ENCODE data around the gene LOXL1. TPM values are rescaled to one million over a fixed set of nuclear protein-coding genes. Genes with fewer than 3 reads are reported as not detected.
A peak's percentile ranks its signal among the peaks of the same experiment; 100 is the strongest.
"Not testable (repeated sequence)": the region's sequence is repeated elsewhere in the genome, so short reads cannot be mapped to it uniquely, and the experiment has no call there.

The LOXL1 gene
- total RNA-seq, 1 donor from 2014 or later, result 62.8 TPM

DNA sequence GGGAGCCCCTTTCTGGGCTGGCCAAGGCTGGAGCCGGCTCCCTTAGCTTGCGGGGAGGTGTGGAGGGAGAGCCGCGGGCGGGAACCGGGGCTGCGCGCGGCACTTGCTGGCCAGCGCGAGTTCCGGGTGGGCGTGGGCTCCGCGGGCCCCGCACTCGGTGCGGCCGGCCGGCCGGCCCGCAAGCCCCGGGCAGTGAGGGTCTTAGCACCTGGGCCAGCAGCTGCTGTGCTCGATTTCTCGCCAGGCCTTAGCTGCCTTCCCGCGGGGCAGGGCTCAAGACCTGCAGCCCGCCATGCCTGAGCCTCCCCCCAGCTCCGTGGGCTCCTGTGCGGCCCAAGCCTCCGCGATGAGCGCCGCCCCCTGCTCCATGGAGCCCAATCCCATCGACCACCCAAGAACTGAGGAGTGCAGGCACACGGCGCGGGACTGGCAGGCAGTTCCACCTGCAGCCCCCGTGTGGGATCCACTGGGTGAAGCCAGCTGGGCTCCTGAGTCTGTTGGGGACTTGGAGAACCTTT, 47.5 kb downstream of the LOXL1 start:
- DNase-seq (ENCODE audit: low read depth), result not testable (repeated sequence)

- DNase-seq (ENCODE audit: low read depth), result peak; percentile 60
Measured at GRCh38 chr15:73975440-73976125, 49.3 kb downstream of the LOXL1 start.

GRCh38 chr15:73978896-73979295, 52.6 kb downstream of the LOXL1 start:
- no peak for DNase-seq (ENCODE audit: low read depth)

DNA sequence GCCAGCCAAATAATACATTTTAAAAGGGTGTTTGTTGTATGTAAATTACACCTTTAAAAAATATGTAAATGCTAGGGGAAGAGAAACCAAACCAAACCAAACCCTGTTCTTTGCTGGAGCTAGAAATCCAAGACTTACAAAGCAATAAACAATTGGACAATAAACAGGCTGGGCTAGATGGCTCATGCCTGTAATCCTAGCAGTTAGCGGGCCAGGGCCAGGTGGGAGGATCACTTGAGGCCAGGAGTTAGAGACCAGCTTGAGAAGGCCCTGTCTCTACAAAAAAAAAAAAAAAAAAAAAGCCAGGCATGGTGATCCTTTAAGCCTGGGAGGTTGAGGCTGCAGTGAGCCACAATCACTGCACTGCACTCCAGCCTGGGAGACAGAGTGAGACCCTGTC, 53.4 kb downstream of the LOXL1 start:
- no peak for DNase-seq (ENCODE audit: low read depth)

GRCh38 chr15:73981761-73982221, 55.5 kb downstream of the LOXL1 start:
- DNase-seq (ENCODE audit: low read depth), result peak; percentile 62

DNA sequence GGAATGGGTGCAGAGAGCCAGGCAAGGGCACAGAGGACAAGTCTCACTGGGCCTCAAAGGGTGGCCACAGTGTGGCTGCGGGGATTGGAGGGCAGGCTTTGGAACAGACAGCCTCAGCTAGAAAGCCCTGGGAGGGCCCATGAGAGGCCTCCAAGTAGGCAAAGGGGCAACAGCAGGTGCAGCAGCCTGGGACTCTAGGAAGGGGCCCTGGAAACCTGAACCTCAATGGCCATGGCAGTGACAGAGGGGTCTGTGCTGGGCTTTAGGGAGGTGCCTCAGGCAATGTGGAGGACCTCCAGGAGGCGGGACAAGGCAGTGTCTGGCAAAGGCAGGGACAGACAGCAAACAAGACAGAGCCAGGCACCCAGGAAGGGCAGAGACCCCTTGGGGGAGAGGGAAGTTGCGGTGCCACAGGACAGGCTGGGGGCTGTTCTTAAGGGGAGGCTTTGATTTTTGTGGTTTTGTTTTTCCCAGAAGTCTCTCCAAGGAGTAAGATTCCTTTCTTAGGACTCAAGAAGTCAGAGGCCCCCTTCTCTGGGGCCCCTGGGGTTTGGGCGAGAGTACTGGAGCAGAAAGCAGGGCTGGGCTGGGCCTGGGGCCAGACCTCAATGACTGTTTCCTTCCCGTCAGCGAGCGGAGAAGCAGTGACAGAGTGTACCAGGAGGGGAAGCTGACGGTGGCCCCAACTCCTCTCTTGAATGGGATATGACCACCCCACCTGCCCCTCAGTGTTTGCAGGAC, 56.1 kb downstream of the LOXL1 start:
- peak; percentile 94 for DNase-seq (ENCODE audit: low read depth)

GRCh38 chr15:73983211-73983727, 57.0 kb downstream of the LOXL1 start:
- DNase-seq (ENCODE audit: low read depth), result peak; percentile 85

GRCh38 chr15:73983773-73984172, 57.5 kb downstream of the LOXL1 start:
- DNase-seq (ENCODE audit: low read depth), result no peak

GRCh38 chr15:73984208-73984979, 58.1 kb downstream of the LOXL1 start:
- no peak for DNase-seq (ENCODE audit: low read depth)

DNA sequence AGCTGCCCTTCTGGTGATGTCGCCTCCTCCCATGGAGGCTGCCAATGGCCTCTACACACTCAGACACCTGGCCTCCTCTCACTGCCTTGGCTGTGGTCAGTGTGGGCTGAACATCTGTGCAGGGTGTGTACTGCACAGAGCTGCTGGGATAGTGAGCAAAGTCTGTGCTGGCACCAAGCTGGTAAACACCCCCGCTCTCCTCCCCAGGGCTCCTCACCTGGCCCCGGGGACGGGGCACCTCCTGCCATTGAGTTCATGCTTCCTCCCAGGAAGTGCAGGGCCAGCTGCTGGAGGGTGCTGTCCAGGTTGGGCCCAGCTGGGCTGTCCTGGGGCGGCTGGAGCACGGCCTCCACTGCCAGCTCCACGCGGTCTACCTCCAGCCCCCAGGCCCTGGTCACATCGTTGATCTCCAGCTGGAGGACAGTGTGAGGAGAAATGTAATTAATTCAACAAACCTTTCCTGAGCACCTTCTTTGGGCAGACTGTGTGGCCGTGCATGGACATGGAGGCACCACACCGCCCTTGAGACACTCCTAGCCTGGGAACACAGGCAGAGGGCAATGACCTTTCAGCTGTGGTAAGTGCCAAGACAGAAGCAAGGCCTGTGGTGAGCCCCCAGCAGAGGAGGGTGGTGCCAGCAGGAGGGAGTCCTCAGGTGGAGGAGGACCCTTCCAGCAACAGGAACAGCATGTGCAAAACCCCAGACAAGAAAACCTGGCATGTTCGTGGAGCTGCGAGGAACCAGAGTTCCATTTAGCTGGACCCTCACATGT, 59.0 kb downstream of the LOXL1 start:
- DNase-seq (ENCODE audit: low read depth), result peak; percentile 44

DNA sequence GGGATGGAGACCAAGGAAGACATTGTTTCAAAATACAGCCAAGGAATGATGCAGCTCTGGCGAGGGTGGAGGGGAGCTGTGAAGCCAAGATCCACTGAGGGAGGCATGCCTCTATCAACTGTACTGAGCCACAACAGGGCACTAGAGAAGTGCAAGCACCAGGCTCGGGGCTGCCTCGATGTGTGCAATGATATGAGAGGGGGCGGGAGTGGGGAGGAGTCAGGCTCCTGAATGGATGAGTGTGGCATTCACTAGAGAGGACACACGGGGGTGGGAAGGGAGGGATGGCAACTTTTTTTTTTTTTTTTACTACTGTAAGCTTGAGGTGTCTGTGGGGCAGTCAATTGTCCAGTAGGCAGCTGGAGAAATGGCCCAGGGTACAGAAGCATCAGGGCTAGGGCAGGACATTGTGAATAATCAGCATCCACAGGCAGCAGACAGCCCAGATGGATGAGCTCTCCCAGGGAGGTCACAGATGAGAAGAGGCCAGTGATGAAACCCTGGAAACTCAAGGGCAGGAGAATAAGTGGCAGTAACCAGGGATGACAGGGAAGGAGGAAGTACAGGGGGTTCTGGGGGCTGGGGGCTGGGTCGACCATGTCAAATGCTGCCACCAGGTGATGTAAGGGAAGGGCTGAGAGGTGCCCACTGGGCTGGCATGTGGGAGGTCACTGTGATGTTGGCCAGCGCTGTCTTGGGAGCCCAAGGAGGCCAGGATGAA, 60.0 kb downstream of the LOXL1 start:
- peak; percentile 62 for DNase-seq (ENCODE audit: low read depth)

DNA sequence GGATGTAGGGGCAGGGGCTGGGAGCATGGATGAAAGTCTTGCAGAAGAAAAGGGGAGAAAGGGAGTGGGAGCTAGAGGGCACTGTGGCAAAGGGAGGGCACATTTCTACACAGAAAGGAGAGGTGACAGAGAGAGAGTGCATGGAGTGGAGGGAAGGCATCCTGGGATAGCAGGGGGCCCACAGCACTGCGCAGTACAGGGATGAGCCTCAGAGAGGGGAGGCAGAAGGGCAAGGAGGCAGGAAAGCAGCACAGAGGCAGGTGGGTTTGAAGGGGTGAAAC, 60.5 kb downstream of the LOXL1 start:
- no peak for DNase-seq (ENCODE audit: low read depth)

GRCh38 chr15:73987250-73987649, 61.0 kb downstream of the LOXL1 start:
- no peak for DNase-seq (ENCODE audit: low read depth)

GRCh38 chr15:73987681-73988444, 61.6 kb downstream of the LOXL1 start:
- DNase-seq (ENCODE audit: low read depth), result peak; percentile 87

DNA sequence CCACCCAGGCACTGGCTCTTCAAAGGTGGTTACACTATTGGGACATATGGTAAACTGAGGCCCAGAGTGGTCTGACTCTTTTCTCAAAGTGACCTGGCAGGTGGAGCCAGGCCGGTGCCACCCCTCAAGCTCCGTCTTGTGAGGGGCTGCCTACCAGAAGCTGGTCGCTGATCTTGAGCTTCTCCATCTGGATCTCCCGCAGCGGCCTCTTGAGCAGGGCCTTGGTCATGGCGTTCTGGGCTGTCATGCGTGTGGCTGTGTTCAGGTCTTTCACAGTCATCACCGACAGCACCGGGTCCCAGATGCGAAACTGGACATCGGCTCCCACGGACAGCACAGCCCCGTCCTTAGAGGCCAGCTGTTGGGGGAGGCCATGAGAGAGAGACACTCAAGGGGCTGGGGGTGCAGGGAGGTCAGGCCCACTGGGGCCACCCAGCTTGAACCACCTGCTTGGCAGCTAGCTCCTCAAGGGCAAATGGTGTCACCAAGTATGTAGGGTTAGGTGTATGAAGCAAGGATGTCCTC, 62.2 kb downstream of the LOXL1 start:
- no peak for DNase-seq (ENCODE audit: low read depth)

DNA sequence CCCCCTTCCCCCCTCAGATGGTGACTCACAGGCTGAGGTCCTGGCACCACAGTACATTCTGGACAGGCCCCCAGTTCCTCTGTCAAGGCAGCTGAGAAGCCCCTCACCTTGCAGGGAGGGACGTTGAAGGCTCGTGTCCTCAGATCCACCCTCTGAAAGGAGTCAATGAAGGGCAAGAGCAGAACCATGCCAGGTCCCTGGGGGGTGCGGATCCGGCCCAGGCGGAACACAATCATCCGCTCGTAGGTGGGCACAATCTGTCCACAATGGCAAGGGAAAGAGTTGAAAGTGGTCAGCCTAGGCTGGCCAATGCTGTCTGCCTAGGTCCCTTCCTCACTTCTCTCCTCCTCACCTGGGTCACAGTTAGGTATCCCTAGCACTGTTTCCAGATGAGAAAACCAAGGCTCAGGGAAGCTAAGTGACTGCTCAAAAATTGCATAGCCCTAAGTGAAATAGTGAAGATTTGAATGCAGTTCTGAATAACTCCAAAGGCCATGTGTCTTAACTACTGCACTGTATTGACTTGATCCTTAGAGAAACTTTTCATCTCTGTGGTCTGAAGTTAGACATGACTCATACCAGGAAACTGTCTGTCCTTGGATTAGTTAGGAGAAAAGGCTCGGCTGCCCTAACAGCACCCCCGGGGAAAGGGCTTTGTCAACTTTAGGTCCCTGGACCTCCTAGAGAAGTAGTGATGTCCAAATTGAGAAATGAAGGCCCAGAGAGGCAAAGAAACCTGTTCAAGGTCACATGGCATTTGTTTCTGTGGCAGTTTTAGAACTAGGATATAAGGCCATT, 62.9 kb downstream of the LOXL1 start:
- DNase-seq (ENCODE audit: low read depth), result peak; percentile 96

DNA sequence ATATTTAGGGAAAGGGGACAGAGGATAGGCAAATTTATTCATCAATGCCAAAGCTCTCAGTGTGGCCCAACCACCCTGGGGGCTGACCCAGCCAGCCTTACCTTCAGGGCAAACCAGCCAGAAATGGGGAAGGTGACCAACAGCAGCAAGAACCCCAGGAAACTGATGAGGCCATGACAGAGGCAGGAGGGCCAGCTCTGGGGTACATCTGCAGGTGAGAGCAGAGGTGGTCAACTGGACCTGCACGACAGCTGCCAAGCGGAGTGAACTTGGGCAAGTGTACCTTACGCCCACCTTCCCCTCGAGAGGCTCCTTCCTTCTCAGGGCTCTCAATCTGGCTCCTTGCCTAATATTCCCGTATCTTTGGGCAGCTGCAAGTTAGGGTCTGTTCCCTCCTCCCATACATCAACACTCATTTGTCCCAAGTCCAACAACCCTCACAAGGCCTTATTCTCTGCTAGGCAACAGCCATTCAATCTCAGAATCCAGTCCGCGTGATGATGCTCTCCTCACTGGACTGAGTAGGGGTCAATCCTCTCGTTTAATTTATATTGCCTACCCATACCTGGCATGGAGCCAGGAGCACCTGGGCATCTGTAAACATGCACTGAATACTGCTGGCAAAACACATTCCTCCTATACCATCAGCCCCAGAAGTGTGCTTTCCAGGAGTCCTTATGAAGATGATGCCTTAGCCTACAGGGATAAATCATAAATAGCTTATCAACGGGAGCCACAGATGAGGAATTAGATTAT, 64.2 kb downstream of the LOXL1 start:
- no peak for DNase-seq (ENCODE audit: low read depth)

GRCh38 chr15:73991260-73991659, 65.0 kb downstream of the LOXL1 start:
- no peak for DNase-seq (ENCODE audit: low read depth)

Data from renal cortical epithelial cell (primary cell).